ENCODE data around the gene MIGA1.
"Not testable (repeated sequence)": the region's sequence is repeated elsewhere in the genome, so short reads cannot be mapped to it uniquely, and the experiment has no call there.

The MIGA1 gene

DNA sequence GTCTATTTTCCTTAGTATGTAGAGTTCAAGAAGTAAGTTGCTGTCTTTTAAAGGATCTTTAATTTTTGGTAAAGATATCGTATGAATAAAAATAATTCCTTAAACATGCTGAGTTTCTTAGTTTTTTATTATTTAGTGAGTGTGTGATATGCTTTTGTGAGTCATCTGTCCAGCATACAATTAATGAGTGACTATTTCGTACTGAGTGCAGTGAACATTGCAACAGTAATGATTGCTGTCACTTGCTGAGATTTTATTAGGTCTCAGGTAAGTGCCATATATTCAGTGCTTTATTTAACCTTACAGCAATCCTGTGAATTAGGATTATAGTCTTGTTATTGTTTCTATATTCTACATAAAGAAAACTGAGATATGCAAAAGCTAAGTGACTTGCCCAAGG is 22.6 kb downstream of the MIGA1 start:
- DNase-seq (ENCODE audit: low spot score), result no peak

DNA sequence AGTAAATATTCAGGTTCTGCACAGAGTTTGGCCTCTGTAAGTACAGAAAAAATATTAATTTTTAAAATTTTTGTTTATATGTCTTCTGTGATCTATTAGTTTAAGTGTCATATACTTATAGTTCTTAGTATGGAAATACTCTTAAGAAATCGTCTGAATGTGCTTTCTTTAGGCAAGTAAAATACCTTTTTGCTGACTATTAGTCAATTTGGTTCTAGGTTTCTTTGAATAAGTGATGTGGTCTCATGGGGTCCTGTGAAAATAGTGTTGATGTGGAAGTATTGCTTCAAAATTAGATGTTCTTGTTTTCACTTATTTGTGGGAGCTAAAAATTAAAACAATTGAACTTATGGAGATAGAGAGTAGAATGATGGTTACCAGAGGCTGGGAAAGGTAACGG is 23.9 kb downstream of the MIGA1 start:
- no peak for DNase-seq (ENCODE audit: low spot score)

DNA sequence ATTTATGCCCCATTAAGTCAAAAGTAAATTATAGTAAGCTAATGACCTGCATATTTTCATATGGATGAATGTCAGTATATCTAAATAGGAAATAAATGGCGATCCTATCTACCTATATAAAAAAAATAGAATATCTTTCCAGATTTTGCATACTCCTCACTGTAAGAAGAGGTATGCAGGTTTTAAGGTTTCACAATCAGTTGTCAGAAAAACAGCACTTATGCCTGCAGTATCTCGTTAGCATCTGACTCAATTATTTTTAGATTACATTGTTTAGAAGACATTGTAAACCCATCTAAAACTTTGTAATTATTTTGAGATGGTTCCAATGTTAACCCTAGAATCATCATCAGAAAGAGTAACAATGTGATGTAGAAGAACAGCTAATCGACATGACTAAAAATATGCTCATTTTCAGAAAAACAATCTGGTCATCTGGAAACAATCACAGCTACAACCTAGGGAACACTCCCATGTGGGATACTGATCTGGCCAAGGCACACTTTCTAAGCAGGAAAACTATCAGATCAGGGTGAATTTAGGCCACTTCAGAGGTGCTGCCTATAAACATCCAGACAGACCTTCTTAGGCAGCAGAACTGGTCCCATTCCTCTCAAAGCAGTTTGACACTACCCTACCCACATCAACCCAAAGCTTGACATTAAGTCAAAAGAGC is 30.5 kb downstream of the MIGA1 start:
- DNase-seq (ENCODE audit: low spot score), result not testable (repeated sequence)

DNA sequence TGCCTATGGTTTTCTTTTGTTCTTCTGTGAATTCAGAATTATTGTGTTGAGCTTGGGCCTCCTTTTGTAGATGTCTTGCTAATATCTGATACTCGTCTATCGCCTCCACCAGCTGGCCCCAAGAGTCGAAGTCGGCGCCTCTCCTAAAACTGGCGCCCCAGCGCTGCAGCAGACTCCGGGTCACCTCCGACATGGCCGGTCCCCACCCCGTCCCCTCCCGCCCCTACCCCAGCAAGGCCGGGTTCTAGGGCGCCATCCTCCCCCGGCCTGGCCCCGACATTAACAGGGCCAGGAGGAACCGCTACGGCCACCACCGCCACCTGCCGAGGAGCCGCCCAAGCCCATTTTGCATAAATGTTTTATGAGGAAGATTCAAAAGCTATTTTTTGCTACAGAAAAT is 32.1 kb downstream of the MIGA1 start:
- not testable (repeated sequence) for DNase-seq (ENCODE audit: low spot score)

DNA sequence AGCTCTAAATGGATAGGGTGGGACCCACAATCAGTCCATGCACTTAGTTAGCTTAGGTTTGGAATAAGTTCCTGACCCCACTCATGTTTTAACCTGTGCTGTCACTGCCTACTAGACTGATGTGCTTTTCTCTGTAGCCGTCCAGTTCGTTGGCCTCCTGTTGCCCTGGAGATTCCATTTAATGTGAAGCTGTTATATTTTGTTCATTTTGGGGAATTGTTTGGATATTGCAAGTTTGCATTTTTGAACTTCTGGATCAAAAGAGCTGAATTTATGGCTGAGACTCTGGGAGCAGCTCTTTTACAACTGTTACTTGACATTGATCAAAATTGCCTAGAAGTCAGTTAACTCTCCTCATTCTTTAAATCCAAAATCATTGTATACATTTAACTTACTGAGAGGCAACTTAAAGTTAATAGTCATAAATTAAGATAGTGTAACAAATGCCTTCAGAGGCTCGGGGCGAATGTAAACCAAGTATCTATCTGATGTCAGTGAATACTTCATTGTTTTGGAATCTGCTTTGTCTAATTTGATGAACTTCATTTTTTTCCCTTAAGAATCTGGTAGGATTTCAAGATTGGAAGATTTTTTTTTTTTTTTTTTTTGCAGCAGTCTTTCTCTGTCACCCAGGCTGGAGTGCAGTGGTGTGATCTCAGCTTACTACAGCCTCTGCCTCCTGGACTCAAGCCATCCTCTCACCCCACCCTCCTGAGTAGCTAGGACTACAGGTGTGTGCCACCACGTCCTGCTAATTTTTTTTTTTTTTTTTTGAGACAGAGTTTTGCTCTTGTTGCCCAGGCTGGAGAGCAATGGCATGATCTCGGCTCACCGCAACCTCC is 38.1 kb downstream of the MIGA1 start:
- no peak for DNase-seq (ENCODE audit: low spot score)

DNA sequence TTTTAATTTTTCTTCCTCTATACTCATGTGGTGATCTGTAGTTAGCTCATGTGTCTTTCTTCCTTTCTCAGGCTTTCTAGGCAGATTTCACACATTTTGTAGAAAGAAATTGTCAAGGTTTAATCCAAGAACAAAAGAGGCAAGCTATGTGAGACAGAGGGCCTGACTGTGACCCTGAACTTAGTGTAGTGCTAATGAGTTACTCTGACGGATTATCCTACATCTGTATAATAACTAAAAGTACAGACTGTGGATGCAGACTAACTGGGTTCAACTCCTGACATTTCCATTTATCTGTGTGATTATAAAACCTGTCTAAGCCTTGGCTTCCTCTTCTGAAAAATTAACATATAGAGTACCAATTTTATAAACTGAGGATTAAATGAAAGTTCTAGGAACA is 40.7 kb downstream of the MIGA1 start:
- DNase-seq (ENCODE audit: low spot score), result no peak

DNA sequence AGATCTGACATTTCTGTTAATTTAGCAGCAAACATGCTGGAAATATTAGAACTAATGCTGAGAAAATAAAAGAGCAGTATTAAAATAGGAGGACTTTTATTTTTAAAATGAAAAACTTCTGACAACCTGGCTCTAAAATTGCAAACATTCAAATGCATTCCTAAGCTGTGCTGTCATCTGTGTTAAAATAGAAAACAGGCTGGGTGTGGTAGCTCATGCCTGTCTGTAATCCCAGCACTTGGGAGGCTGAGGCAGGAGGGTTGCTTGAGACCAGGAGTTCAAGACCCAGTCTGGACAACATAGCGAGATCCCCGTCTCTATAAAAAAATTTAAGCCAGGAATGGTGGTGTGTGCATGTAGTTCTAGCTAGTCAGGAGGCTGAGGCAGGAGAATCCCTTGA is 44.6 kb downstream of the MIGA1 start:
- DNase-seq (ENCODE audit: low spot score), result peak; percentile 7

DNA sequence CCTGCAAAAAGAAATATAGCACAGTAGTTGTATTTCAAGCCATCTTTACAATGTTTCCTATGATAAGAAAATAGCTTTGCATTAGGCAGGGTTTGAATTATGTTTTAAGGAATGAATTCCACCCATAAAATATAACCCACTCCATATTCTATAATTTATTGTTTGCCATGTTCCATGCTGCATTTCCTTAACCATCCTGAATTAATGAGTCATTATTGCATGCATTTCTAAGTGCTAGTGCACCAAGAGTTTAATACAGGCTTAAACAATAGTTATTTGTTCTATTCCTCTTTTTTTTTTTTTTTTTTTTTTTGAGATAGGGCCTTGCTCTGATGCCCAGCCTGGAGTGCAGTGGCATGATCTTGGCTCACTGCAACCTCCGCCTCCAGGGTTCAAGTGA is 45.2 kb downstream of the MIGA1 start:
- no peak for DNase-seq (ENCODE audit: low spot score)

DNA sequence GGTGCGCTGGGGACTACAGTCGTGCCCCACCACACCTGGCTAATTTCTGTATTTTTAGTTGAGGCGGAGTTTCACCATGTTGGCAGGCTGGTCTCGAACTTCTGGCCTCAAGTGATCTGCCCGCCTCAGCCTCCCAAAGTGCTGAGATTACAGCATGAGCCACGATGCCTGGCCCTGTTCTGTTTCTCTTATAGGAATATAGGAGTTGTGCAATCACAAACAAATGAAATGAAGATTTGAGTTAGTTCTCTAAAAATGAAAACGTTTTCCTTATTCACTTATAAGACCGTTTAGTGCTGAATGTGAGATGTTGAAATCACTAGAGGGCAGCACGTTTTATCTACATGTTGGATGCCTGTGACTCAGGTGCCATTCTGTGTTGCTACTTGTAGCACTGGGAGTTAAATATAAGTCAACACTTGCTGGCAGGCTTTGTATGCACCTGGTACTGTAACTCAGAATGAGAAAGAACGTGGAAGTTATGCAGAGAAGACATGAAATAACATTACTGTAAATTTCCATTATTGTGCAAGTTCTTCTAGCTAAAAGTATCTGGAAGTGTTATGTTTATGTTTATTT is 45.8 kb downstream of the MIGA1 start:
- DNase-seq (ENCODE audit: low spot score), result peak; percentile 9

DNA sequence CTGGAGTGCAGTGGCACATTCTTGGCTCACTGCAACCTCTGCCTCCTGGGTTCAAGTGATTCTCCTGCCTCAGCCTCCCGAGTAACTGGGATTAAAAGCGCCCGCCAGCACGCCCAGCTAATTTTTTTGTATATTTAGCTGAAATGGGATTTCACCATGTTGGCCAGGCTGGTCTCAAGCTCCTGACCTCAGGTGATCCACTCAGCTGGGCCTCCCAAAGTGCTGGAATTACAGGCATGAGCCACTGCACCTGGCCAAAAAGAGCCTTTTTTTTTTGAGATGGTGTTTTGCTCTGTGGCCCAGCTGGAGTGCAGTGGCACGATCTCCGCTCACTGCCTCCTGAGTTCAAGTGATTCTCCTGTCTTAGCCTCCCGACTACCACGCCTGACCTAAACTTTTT is 47.4 kb downstream of the MIGA1 start:
- not testable (repeated sequence) for DNase-seq (ENCODE audit: low spot score)

DNA sequence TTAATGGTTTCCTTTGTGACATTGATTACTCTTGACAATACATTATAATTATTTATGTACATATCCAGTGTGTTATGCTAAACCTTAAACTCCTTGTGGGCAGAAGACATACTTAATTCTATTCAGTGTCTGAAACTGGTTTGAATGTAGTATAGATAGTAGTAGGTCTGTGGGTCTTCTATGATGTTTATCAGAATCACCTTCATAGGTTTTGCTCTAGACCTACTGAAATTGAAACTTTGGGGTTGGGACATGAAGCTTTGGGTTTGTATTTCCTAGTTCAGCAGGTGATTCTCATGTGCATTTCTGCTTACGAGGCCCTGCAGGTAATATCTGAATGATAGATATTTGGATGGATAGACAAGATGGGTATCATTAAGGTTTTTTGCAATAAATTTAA is 48.6 kb downstream of the MIGA1 start:
- no peak for DNase-seq (ENCODE audit: low spot score)

DNA sequence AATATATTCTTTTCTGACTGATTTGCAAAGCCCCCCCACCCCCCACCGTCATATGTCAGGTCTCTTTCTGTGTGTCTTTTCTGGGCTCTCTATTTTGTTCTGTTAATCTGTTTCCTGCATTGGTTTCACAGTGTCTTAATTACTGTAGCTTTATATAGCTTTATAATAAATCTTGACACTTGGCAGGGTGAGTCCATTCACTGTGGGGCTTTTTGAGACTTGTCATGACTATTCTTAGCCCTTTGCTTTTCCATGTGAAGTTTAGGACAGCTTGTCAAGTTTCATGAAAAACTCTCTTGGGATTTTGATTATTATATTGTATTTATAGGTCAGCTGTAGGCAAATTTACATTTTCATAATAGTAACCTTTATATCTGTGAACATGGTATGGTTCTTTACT is 50.4 kb downstream of the MIGA1 start:
- DNase-seq (ENCODE audit: low spot score), result no peak

DNA sequence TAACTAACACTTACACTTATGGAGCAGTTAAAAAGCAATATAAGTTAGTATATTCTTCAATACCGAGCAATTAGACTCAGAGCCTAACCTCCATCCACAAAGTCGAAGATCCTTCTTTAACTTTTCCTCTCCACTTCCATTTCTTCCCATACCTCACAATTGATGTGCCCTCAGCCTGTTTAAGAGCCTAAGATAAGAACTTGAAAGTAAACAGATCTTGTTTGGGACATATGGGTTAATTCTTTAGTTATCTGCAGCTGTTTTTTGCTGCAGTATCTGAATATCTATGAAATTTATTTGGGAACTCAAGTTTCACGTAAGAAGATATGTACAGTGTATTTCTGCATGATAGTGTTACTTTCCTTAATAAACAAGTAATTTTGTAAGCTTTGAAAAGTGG is 51.5 kb downstream of the MIGA1 start:
- DNase-seq (ENCODE audit: low spot score), result no peak

DNA sequence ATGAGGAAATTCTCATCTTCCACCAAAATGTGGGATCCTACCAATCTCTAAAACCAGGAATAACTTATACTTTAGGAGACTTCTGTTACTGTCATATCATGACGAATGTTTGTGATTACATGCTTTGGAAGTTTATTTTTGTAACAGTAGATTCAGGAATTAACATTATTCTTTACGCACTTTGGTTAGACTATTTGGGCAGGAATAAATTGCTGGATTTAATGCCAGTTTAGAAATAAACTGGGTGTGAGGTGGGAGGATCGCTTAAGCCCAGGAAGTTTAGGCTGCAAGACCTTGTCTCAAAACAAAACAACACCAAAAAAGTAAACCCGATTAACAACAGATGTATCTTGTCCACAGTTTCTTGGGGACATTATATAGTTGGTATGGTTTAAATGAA is 52.1 kb downstream of the MIGA1 start:
- no peak for DNase-seq (ENCODE audit: low spot score)

DNA sequence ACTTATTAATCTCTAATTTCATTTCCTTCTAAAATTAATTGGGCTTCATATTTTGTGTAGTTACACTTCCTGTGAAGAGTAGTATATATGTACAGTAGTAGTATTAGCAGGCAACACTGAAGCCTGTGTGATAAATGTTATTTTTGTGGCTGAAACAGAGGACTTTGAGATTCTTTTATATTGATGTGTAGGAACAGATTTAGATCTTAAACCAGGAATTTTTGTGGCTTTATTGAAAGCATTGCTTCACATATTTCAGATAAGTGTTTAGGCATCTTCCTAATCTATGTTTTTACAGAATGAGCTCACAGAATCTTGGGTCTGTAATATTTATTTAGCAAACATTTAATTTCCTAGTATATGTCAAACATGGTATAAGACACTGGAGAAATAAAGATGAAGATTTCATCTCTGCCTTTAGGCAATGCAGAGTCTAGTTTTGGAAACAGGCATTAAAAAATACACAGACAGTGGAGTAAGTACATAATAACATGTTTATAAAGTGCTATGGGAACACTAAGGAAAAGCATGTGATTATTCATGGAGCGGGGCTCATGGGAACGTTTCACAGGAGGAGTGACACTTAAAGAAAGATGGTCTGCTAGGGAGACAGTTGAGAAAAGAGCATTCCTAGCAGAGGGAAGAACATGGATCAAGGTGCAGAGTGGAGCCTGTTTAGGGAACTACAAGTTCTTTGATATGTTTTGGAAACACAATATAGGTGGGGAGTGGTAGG is 52.7 kb downstream of the MIGA1 start:
- peak; percentile 22 for DNase-seq (ENCODE audit: low spot score)

DNA sequence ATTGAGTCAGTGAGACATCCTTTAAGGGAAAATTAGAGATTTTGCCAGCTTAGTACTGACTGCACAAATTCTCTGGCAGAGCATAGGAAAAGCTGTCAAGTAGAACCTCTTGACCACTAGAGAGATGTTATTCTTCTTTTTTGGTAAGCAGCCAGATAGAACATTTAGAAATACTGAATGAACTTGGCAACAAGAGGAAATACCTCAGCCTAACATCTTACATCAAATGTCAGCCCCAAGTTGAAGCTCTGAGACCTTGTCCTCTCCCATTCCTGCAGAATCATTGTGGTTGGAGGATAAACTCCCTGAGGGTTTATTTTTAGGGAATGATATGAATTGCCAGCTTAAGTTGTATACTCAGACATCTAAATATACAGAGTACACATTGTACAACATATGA is 53.5 kb downstream of the MIGA1 start:
- peak; percentile 43 for DNase-seq (ENCODE audit: low spot score)

DNA sequence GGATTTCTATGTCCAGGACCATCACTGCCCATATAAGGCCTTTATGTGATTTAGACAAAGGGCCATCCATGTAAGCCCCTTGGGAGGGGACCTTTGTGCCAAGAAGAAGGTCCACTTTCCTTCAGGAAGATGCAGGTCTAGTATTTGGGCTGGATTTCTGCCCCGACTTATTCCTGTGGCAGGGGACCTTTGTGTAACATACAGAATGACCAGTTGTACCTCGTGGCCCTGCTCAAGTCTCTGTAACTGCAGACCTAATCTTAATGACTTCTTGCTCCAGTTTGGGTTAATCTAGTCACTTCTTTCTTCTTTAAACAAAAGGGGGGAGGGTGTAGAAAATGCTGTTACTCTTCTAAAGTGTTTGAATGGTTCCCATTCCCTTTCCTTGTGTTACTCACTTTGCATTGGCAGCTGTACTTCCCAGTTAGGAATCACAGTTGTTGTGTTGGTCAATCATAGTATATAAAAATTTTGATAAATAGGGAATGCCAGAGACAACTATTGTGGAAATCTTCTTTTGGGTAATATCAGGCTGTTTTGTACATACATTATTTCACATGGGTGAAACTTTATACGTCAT is 54.2 kb downstream of the MIGA1 start:
- DNase-seq (ENCODE audit: low spot score), result no peak

DNA sequence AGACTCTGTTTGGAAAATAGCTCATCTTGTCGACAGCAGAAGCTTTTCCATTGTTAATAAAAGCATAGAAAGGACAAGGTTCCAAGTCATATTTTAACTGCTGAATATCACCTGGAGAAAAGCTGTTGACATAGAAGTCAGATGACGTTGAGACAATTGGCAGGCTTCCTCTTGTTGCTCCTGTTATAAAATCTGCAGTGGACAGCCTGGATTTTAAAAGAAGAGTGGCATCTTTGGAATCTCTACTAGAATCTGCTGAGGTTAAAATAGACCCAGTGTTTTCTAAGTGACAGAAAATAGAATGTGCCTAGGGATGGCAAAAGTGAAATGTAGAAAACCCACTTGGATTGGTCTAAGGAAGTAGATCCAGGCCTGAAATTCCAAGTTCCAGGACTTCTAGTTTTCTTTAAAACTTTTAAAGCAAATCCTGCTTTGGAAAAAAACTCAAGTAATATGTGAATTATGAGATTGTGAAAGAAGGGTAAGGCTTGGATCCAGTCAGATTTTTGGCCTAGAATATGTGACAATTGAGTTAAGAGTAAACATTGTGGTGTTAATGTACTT is 55.4 kb downstream of the MIGA1 start:
- peak; percentile 28 for DNase-seq (ENCODE audit: low spot score)

DNA sequence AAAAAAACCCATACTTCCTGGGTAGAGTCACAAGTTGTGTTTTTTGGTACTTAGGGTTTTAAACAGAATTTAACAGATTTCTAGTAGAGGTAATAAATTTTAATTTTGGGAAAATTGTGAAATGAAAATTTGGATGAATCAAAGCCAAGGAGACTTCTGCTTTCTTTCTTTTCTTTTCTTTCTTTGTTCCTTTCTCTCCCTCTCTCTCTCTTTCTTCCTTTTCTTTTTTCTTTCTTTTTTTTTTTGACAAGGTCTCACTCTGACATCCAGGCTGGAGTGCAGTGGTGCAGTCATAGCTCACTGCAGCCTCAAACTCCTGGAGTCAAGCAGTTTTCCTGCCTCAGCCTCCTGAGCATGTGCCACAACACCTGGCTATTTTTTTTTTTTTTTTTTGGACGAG is 62.1 kb downstream of the MIGA1 start:
- DNase-seq (ENCODE audit: low spot score), result no peak

DNA sequence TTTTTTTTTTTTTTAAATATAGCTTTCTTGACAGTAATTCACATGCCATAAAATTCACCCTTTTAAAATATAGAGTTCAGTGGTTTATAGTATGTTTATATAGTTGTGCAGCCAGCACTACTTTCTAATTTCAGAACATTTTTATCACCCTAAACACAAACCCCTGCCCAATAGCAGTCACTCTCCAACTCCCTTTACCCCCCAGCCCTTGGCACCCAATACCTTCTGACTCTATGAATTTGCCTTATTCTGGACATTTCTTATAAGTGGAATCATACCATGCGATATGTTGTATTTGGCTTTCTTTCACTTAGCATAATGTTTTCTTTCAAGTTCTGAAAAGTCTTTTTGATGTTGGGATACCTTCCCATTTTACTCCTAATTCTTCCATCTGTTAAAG is 66.5 kb downstream of the MIGA1 start:
- no peak for DNase-seq (ENCODE audit: low spot score)

DNA sequence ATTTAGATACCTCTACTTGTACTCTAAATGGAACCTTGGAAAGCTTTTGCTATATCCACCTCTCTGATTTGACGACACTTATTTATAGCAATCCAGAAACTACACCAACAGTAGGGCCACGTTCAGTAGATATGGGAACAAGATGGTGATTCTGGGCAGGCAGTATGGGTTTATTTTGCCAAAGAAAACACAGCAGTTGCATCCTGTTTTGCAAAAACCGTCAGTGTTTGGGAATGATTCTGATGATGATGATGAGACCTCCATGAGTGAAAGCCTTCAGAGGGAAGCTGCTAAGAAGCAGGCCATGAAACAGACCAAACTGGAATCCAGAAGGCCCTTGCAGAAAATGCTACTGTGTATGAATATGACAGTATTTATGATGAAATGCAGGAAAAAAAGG is 67.5 kb downstream of the MIGA1 start:
- DNase-seq (ENCODE audit: low spot score), result no peak

DNA sequence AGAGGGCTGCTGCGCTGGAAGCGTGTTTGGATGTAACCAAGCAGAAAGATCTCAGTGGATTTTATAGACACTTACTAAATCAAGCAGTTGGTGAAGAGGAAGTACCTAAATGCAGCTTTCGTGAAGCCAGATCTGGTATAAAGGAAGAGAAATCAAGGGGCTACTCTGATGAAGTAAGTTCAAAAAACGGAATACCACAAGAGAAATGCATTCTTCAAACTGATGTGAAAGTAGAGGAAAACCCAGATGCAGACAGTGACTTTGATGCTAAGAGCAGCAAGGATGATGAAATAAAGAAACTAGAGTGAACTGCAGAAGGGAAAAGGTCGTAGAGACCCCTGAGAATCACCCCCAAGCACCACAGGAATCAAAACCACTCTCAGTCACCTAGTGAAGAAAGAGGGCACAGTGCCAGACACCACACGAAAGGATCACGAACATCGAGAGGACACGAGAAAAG is 68.2 kb downstream of the MIGA1 start:
- DNase-seq (ENCODE audit: low spot score), result no peak

Measured in hepatic stellate cell (primary cell).